ENCODE data around the gene PIP5K1B. TPM values are rescaled to one million over a fixed set of nuclear protein-coding genes. Genes with fewer than 3 reads are reported as not detected.

PIP5K1B gene
- polyA plus RNA-seq, 1 donor (not counting 4 experiments of a cell fraction or from before 2014, with no cell fraction given): not detected

- no peaks in the 10 kb centered on the region for H3K27me3 ChIP-seq (ENCODE audit: control insufficient read depth, extremely low read depth, insufficient read depth, low read length)
- no peak overlapping the region for H2AFZ ChIP-seq (ENCODE audit: control insufficient read depth, low read length)
- no peaks in the 10 kb centered on the region for H3K79me2 ChIP-seq (ENCODE audit: control insufficient read depth, insufficient read depth, low read length)
- no peak overlapping the region for H3K9ac ChIP-seq (ENCODE audit: control insufficient read depth, extremely low read depth, insufficient read depth, low read length)
- no peaks in the 10 kb centered on the region for H4K20me1 ChIP-seq (ENCODE audit: control insufficient read depth, extremely low read depth, insufficient read depth, low read length)
- H3K4me3 ChIP-seq (ENCODE audit: control insufficient read depth in 2 of 3, extremely low read depth in 1 of 3, insufficient read depth in 2 of 3, low read depth in 1 of 3, low read length in 3 of 3): no peak overlapping the region
- H3K4me2 ChIP-seq (ENCODE audit: control insufficient read depth, extremely low read depth, insufficient read depth, low read depth, low read length): no peak overlapping the region
- dilution Hi-C loops (cut with MboI; ENCODE audit: extremely low pct_ligation_motif_present, low sequenced_read_pairs): no loop called here
- no peak for FAIRE-seq
- H3K36me3 ChIP-seq (ENCODE audit: control insufficient read depth in 2 of 2, extremely low read depth in 1 of 2, insufficient read depth in 2 of 2, low read length in 2 of 2): no peaks in the 10 kb centered on the region
- H3K9me1 ChIP-seq (ENCODE audit: control insufficient read depth, extremely low read depth, insufficient read depth, low read length): no peaks in the 10 kb centered on the region
- TF ChIP-seq EZH2 (IDR thresholded peaks at IDR 0.05; ENCODE audit: low read length): no peak
- TF ChIP-seq, protein P1, sequence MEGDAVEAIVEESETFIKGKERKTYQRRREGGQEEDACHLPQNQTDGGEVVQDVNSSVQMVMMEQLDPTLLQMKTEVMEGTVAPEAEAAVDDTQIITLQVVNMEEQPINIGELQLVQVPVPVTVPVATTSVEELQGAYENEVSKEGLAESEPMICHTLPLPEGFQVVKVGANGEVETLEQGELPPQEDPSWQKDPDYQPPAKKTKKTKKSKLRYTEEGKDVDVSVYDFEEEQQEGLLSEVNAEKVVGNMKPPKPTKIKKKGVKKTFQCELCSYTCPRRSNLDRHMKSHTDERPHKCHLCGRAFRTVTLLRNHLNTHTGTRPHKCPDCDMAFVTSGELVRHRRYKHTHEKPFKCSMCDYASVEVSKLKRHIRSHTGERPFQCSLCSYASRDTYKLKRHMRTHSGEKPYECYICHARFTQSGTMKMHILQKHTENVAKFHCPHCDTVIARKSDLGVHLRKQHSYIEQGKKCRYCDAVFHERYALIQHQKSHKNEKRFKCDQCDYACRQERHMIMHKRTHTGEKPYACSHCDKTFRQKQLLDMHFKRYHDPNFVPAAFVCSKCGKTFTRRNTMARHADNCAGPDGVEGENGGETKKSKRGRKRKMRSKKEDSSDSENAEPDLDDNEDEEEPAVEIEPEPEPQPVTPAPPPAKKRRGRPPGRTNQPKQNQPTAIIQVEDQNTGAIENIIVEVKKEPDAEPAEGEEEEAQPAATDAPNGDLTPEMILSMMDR (optimal IDR thresholded peaks at IDR 0.05 in 1 of 3, IDR thresholded peaks at IDR 0.05 in 1 of 3, conservative IDR thresholded peaks at IDR 0.05 in 1 of 3; ENCODE audit: extremely low read depth in 1 of 3, insufficient read depth in 2 of 3, low read length in 3 of 3): no peak
- no peak for DNase-seq (ENCODE audit: low read depth, low spot score)
- no peaks in the 10 kb centered on the region for H3K9me3 ChIP-seq (ENCODE audit: control insufficient read depth, low read depth, low read length)
- no peaks in the 10 kb centered on the region for H3K4me1 ChIP-seq (ENCODE audit: control insufficient read depth, extremely low read depth, insufficient read depth, low read length)
- no peak overlapping the region for H3K27ac ChIP-seq (ENCODE audit: control insufficient read depth, insufficient read depth, low read length)
Observed at GRCh38 chr9:68961587-68961986, 256.5 kb downstream of the PIP5K1B start.

- H2AFZ ChIP-seq (ENCODE audit: control insufficient read depth, low read length): no peak overlapping the region
- no peaks in the 10 kb centered on the region for H3K9me3 ChIP-seq (ENCODE audit: control insufficient read depth, low read depth, low read length)
- TF ChIP-seq, protein P1 (optimal IDR thresholded peaks at IDR 0.05 in 1 of 3, IDR thresholded peaks at IDR 0.05 in 1 of 3, conservative IDR thresholded peaks at IDR 0.05 in 1 of 3; ENCODE audit: extremely low read depth in 1 of 3, insufficient read depth in 2 of 3, low read length in 3 of 3): no peak
- no peak for TF ChIP-seq EZH2 (IDR thresholded peaks at IDR 0.05; ENCODE audit: low read length)
- H3K9me1 ChIP-seq (ENCODE audit: control insufficient read depth, extremely low read depth, insufficient read depth, low read length): no peaks in the 10 kb centered on the region
- H3K79me2 ChIP-seq (ENCODE audit: control insufficient read depth, insufficient read depth, low read length): no peaks in the 10 kb centered on the region
- no peaks in the 10 kb centered on the region for H3K4me1 ChIP-seq (ENCODE audit: control insufficient read depth, extremely low read depth, insufficient read depth, low read length)
- no peaks in the 10 kb centered on the region for H4K20me1 ChIP-seq (ENCODE audit: control insufficient read depth, extremely low read depth, insufficient read depth, low read length)
- no peak overlapping the region for H3K4me3 ChIP-seq (ENCODE audit: control insufficient read depth in 2 of 3, extremely low read depth in 1 of 3, insufficient read depth in 2 of 3, low read depth in 1 of 3, low read length in 3 of 3)
- DNase-seq (ENCODE audit: low read depth, low spot score): no peak
- FAIRE-seq: no peak
- no peak overlapping the region for H3K9ac ChIP-seq (ENCODE audit: control insufficient read depth, extremely low read depth, insufficient read depth, low read length)
- dilution Hi-C loops (cut with MboI; ENCODE audit: extremely low pct_ligation_motif_present, low sequenced_read_pairs): no loop called here
- H3K27me3 ChIP-seq (ENCODE audit: control insufficient read depth, extremely low read depth, insufficient read depth, low read length): no peaks in the 10 kb centered on the region
- H3K4me2 ChIP-seq (ENCODE audit: control insufficient read depth, extremely low read depth, insufficient read depth, low read depth, low read length): no peak overlapping the region
- H3K27ac ChIP-seq (ENCODE audit: control insufficient read depth, insufficient read depth, low read length): no peak overlapping the region
- H3K36me3 ChIP-seq (ENCODE audit: control insufficient read depth in 2 of 2, extremely low read depth in 1 of 2, insufficient read depth in 2 of 2, low read length in 2 of 2): no peaks in the 10 kb centered on the region
Observed at GRCh38 chr9:68963416-68963815, 258.4 kb downstream of the PIP5K1B start.
